ENCODE data around the gene CNTNAP2.
A peak's percentile ranks its signal among the peaks of the same experiment; 100 is the strongest.

The CNTNAP2 gene

DNA sequence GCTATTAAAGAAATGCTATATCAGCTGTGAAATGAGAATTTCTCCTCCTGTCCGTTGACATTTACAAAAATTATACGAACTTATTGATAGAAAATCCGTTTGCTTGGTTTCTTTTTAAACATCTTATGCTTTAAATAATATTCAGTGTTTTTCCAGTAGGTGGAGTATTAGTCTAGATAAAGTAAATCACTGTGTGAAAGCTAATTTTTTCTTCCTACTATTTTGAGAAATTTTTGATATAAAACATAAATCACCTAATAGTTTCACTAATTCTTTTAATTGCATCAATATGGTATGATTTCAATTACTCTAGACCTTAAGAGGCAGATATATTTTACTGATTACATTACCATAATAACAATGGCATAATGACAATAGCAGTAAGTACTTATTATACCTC is 2138.7 kb downstream of the CNTNAP2 start:
- Mint-ChIP-seq H3K9me3 (peaks cover 2 to 10% of the 10 kb centered on the region in 2 donors), H3K27me3 (peaks cover 42 to 43% of the 10 kb centered on the region in 2 donors), H3K4me1 (ENCODE audit: low read depth in 2 of 2) (no peaks in the 10 kb centered on the region), H3K36me3 (ENCODE audit: insufficient read depth) (no peaks in the 10 kb centered on the region), H3K4me3 (no peak overlapping the region), H3K27ac (no peak overlapping the region)
- DNase-seq (no peak), ATAC-seq (replicated peaks) (no peak)

DNA sequence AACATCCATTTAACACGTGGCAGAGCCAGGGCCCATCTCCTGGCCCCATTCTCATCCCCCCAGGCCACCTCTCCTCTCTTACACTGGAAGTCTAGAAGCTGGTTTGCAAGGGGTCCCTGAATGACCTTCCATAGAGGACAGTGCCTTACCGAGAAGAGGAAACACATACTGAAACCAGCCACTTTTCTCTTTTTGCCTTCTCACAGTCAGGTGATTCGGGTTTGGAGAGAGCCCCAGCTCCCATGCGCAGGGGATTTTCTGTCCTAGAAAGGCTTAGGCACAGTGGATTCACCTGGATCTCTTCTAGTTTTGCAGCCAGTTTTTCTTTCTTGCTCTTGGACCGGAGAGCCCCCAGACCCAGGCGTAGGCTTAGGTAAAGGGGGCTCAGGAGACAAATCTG is 2139.8 kb downstream of the CNTNAP2 start:
- Mint-ChIP-seq H3K4me3 (no peak overlapping the region), H3K4me1 (ENCODE audit: low read depth in 2 of 2) (no peaks in the 10 kb centered on the region), H3K27ac (no peak overlapping the region), H3K36me3 (ENCODE audit: insufficient read depth) (no peaks in the 10 kb centered on the region), H3K27me3 (peaks cover 34 to 37% of the 10 kb centered on the region in 2 donors), H3K9me3 (peaks cover 0 to 8% of the 10 kb centered on the region in 2 donors)
- ATAC-seq (replicated peaks) (no peak), DNase-seq (no peak)

DNA sequence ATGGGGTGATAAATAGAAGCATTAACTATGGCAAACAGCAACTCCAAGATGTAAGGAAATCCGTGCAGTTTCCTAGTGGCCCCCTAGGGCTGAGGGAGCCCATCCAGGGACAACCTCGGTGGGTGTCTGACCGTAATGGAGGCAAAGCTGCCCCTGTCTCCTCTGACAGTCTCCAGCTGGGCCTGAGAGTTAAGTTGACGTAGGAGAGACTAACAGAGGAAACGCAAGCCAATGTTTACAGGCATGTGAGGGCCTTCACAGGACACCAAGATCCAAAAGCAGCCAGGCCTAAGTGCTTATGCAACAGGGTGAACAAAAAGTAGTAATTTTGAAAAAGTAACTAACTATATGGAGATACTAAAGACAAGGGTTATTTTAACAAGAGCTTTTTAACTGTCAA is 2144.0 kb downstream of the CNTNAP2 start:
- Mint-ChIP-seq H3K4me3 (no peak overlapping the region), H3K9me3 (no peaks in the 10 kb centered on the region), H3K27me3 (peaks cover 35% of the 10 kb centered on the region in 2 donors), H3K27ac (no peak overlapping the region), H3K4me1 (ENCODE audit: low read depth in 2 of 2) (peaks cover 9 to 11% of the 10 kb centered on the region in 2 donors), H3K36me3 (ENCODE audit: insufficient read depth) (no peaks in the 10 kb centered on the region)
- ATAC-seq (replicated peaks) (no peak), DNase-seq (no peak)

DNA sequence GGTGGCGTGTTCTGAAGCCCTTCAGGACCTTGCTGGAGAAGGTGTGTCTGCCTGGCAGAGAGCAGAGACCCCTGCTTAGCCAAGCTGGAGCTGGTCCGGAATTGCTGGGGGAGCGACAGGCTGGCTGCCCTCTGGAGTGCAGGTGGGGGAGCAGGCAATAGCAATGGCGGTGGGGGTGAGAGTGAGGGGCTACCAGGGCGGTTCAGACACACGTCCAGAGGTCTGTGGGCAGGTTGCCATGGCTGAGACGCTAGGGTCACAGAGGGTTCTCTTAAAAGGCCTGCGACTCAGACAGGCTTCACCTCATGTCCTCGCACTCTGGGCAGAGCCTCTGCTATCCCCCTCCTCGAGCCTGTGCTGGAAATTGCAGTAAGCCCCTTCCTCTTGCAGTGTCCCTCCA is 2144.9 kb downstream of the CNTNAP2 start:
- Mint-ChIP-seq H3K4me3 (no peak overlapping the region), H3K27ac (no peak overlapping the region), H3K9me3 (no peaks in the 10 kb centered on the region), H3K4me1 (ENCODE audit: low read depth in 2 of 2) (peaks cover 9 to 11% of the 10 kb centered on the region in 2 donors), H3K27me3 (peaks cover 25 to 35% of the 10 kb centered on the region in 2 donors), H3K36me3 (ENCODE audit: insufficient read depth) (no peaks in the 10 kb centered on the region)
- DNase-seq = no peak
- ATAC-seq (replicated peaks) = no peak

- Mint-ChIP-seq H3K9me3 (no peaks in the 10 kb centered on the region), H3K27ac (peak overlapping the region in 1 of 2 donors; percentile 23), H3K4me3 (no peak overlapping the region), H3K36me3 (ENCODE audit: insufficient read depth) (no peaks in the 10 kb centered on the region), H3K27me3 (peaks cover 24 to 39% of the 10 kb centered on the region in 2 donors), H3K4me1 (ENCODE audit: low read depth in 2 of 2) (peaks cover 9 to 11% of the 10 kb centered on the region in 2 donors)
- ATAC-seq (replicated peaks) = no peak
- no peak for DNase-seq
Measured at GRCh38 chr7:148261996-148262688, 2145.5 kb downstream of the CNTNAP2 start.

GRCh38 chr7:148262721-148263229 is 2146.2 kb downstream of the CNTNAP2 start:
- peaks cover 21 to 37% of the 10 kb centered on the region in 2 donors for H3K27me3 Mint-ChIP-seq
- DNase-seq = peak; percentile 29 to 47 (median 41)
- H3K27ac Mint-ChIP-seq = peak overlapping the region in 1 of 2 donors; percentile 23
- no peak overlapping the region for H3K4me3 Mint-ChIP-seq
- peak; percentile 54 for ATAC-seq (replicated peaks)
- H3K36me3 Mint-ChIP-seq (ENCODE audit: insufficient read depth) = no peaks in the 10 kb centered on the region
- H3K4me1 Mint-ChIP-seq (ENCODE audit: low read depth in 2 of 2) = peaks cover 9 to 11% of the 10 kb centered on the region in 2 donors
- no peaks in the 10 kb centered on the region for H3K9me3 Mint-ChIP-seq

- Mint-ChIP-seq H3K36me3 (ENCODE audit: insufficient read depth) (no peaks in the 10 kb centered on the region), H3K9me3 (no peaks in the 10 kb centered on the region), H3K4me3 (no peak overlapping the region), H3K27me3 (peaks cover 15 to 45% of the 10 kb centered on the region in 2 donors), H3K4me1 (ENCODE audit: low read depth in 2 of 2) (peaks cover 9 to 11% of the 10 kb centered on the region in 2 donors), H3K27ac (no peak overlapping the region)
- no peak for ATAC-seq (replicated peaks)
- DNase-seq = no peak
Measured at GRCh38 chr7:148264933-148265557, 2148.4 kb downstream of the CNTNAP2 start.

DNA sequence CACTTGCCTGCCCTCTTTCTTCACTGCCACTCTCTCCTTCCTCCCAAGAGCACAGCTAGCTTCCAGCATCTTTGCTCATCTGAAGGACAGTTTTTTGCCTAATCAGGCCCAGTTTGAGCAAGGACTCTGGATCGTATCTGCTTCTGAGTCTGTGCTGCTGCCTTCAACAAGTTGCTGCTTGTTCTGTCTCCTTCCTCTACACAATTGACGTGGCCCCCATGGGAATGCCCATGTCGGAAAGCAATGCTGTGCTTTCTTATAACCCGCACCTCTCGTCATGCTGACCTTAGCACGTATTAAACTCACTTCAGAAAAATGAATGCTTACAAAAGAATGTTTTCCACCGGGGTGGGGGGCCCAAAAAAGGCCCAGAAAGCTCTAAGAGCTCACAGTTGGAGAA is 2149.3 kb downstream of the CNTNAP2 start:
- Mint-ChIP-seq H3K36me3 (ENCODE audit: insufficient read depth) (no peaks in the 10 kb centered on the region), H3K27ac (no peak overlapping the region), H3K9me3 (no peaks in the 10 kb centered on the region), H3K4me1 (ENCODE audit: low read depth in 2 of 2) (peaks cover 9 to 11% of the 10 kb centered on the region in 2 donors), H3K27me3 (peaks cover 15 to 45% of the 10 kb centered on the region in 2 donors), H3K4me3 (no peak overlapping the region)
- DNase-seq = no peak
- ATAC-seq (replicated peaks) = no peak

- Mint-ChIP-seq H3K27me3 (peaks cover 13 to 39% of the 10 kb centered on the region in 2 donors), H3K9me3 (no peaks in the 10 kb centered on the region), H3K4me1 (ENCODE audit: low read depth in 2 of 2) (peaks cover 9 to 10% of the 10 kb centered on the region in 2 donors), H3K4me3 (no peak overlapping the region), H3K36me3 (ENCODE audit: insufficient read depth) (no peaks in the 10 kb centered on the region), H3K27ac (no peak overlapping the region)
- DNase-seq (no peak), ATAC-seq (replicated peaks) (no peak)
Measured at GRCh38 chr7:148266795-148267194, 2150.2 kb downstream of the CNTNAP2 start.

- H3K4me3 Mint-ChIP-seq = no peak overlapping the region
- H3K27me3 Mint-ChIP-seq = peaks cover 24 to 40% of the 10 kb centered on the region in 2 donors
- DNase-seq = no peak
- H3K36me3 Mint-ChIP-seq (ENCODE audit: insufficient read depth) = peaks cover 3% of the 10 kb centered on the region
- H3K27ac Mint-ChIP-seq = no peak overlapping the region
- no peaks in the 10 kb centered on the region for H3K9me3 Mint-ChIP-seq
- H3K4me1 Mint-ChIP-seq (ENCODE audit: low read depth in 2 of 2) = no peaks in the 10 kb centered on the region
- no peak for ATAC-seq (replicated peaks)
Measured at GRCh38 chr7:148270576-148270975, 2154.0 kb downstream of the CNTNAP2 start.

- Mint-ChIP-seq H3K27me3 (peaks cover 30 to 35% of the 10 kb centered on the region in 2 donors), H3K9me3 (peaks cover 0 to 2% of the 10 kb centered on the region in 2 donors), H3K27ac (no peak overlapping the region), H3K36me3 (ENCODE audit: insufficient read depth) (peaks cover 3% of the 10 kb centered on the region), H3K4me1 (ENCODE audit: low read depth in 2 of 2) (no peaks in the 10 kb centered on the region), H3K4me3 (no peak overlapping the region)
- DNase-seq (no peak), ATAC-seq (replicated peaks) (no peak)
Measured at GRCh38 chr7:148274118-148274517, 2157.5 kb downstream of the CNTNAP2 start.

DNA sequence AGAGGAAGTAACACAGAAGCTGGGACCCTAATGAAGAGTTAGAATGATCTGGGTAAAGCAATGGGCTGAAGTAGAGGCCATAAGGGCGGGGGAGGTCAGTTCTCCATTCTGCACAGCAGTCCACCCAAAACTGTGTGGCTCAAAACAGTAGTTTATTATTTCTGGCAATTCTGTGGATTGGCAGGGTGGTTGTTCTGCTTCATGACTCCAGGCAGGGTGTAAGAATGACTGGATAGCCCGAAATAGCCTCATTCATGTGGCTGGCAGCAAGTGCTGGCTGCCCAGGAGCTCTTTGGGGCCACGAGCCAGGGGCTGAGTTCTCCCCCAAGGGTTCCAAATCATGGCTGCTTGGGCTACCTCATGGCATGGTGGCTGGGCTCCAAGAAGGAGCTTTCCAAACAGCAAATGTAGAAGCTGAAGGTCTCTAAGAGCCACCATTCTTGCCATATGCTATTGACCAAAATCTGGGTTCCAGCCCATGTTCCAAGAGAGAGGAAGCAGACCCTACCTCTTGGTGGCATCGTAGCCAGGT is 2158.8 kb downstream of the CNTNAP2 start:
- Mint-ChIP-seq H3K4me3 (no peak overlapping the region), H3K9me3 (peaks cover 0 to 2% of the 10 kb centered on the region in 2 donors), H3K36me3 (ENCODE audit: insufficient read depth) (peaks cover 3% of the 10 kb centered on the region), H3K27ac (no peak overlapping the region), H3K27me3 (peaks cover 33 to 36% of the 10 kb centered on the region in 2 donors), H3K4me1 (ENCODE audit: low read depth in 2 of 2) (no peaks in the 10 kb centered on the region)
- ATAC-seq (replicated peaks) = no peak
- no peak for DNase-seq

DNA sequence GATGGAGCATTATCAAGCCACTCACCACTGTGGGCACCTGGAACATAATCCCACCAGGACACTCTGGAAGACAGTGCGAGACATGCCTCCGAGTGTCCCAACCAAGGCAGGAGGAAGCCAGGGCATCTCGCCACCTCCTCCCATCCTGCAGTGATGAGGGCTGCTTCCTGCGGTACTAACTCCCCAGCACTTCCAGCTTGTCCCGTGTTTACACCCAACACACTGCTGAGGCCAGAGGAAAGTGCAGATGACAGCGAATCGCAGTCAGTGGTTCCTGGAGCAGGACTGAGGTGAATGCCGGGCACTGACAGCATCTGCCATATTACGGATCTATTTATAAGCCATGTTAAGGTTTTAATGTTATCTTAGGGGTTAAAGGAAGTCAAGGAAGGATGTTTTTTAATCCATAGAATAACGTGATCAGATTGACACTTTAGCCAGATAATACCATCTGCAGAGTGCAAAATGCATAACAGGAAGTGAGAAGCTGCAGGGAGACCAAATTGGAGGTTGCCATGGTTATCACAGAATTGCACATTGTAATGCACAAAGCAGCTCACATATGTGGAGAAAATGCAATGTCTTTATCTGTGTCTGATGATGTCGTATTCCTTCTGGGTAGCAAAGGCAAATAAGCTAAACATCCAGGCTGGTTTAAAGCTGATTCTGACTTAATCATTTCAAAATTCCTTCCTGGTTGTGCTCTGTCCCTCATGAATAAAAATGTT is 2159.9 kb downstream of the CNTNAP2 start:
- no peak for ATAC-seq (replicated peaks)
- Mint-ChIP-seq H3K36me3 (ENCODE audit: insufficient read depth) (peaks cover 3% of the 10 kb centered on the region), H3K4me3 (no peak overlapping the region)

More for the DNA sequence above, 2159.9 kb downstream of the CNTNAP2 start:
- DNase-seq = no peak
- Mint-ChIP-seq H3K9me3 (peaks cover 0 to 2% of the 10 kb centered on the region in 2 donors), H3K27me3 (peaks cover 33 to 36% of the 10 kb centered on the region in 2 donors), H3K27ac (no peak overlapping the region), H3K4me1 (ENCODE audit: low read depth in 2 of 2) (no peaks in the 10 kb centered on the region)

Data from effector memory CD8-positive, alpha-beta T cell (primary cell).